ENCODE results near the gene DNAJC1. TPM values are rescaled to one million over a fixed set of nuclear protein-coding genes. Genes with fewer than 3 reads are reported as not detected.

The DNAJC1 gene, protein sequence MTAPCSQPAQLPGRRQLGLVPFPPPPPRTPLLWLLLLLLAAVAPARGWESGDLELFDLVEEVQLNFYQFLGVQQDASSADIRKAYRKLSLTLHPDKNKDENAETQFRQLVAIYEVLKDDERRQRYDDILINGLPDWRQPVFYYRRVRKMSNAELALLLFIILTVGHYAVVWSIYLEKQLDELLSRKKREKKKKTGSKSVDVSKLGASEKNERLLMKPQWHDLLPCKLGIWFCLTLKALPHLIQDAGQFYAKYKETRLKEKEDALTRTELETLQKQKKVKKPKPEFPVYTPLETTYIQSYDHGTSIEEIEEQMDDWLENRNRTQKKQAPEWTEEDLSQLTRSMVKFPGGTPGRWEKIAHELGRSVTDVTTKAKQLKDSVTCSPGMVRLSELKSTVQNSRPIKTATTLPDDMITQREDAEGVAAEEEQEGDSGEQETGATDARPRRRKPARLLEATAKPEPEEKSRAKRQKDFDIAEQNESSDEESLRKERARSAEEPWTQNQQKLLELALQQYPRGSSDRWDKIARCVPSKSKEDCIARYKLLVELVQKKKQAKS
- total RNA-seq (19.7 and 22.5 TPM in 2 replicates), polyA plus RNA-seq (11.2 and 11.6 TPM in 2 replicates), polyA minus RNA-seq (18.3 and 25.6 TPM in 2 replicates), Bru-seq, nascent RNA (percentile 72 among the genes with signal in this experiment), BruChase-seq, experiment 1, labeled RNA remaining after a 6-hour chase (percentile 54 among the genes with signal in this experiment), BruChase-seq, experiment 2, labeled RNA remaining after a 2-hour chase (percentile 58 among the genes with signal in this experiment)
- 13.2 and 15.5 TPM in 2 replicates for polyA plus RNA-seq (2011; cell fraction: cytosol; rRNA removed)
- polyA plus RNA-seq (2011; cell fraction: nucleus; rRNA removed) = 7.9 and 12.3 TPM in 2 replicates
- 22.6 and 24.0 TPM in 2 replicates for polyA plus RNA-seq (2012)
- 14.7 TPM for polyA minus RNA-seq (2011; cell fraction: cytosol; rRNA and poly(A)+ RNA removed)
- 15.3 and 21.4 TPM in 2 replicates for polyA minus RNA-seq (2011; cell fraction: nucleus; rRNA and poly(A)+ RNA removed)
- long read RNA-seq, transcript DNAJC1-202 (12 exons, 2,106 nt) = major isoform, 43 of 51 reads
- long read RNA-seq, partial matches to known transcripts = 5 of 51 reads
- long read RNA-seq, other reads (novel, unspliced or antisense) = 3 of 51 reads

DNA sequence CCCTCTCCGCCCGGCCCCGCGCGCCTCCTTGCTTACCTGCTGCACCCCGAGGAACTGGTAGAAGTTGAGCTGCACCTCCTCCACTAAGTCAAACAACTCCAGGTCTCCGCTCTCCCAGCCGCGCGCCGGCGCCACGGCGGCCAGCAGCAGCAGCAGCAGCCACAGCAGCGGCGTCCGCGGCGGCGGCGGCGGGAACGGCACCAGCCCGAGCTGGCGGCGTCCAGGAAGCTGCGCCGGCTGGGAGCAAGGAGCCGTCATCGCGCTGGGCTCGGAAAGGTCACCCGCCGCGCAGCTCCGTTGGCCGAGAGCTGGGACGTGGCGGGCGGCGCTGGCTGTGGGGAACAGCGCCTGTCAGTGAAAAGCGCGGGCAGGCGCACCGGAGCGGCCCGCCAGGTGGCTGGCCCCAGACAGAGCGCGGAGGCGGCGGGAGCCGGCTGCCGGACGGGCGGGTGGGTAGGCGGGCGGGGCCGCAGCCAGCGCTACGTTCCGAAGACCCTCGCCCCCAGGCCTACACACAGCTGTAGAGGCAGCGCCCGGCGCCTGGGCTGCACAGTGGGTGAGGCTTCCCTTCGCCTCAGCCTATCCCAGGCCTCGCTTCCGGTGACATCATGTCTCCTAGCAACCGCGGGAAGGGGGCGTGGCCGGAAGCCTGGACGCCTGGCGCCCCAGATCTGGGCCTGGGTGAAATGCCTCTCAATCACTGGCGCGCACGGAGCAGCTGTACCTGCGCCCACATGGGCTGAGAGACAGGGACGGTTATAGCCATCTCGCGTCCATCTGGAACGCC lies at the start of gene DNAJC1:
Gene DNAJC1 (minus strand): TSS at position 554 of the 787 bp plus-strand sequence. CDS start 296 bp downstream, at position 258.
- FAIRE-seq (peak; percentile 82), DNase-seq (ENCODE audit: low read depth, low spot score) (peak; percentile 95)
- TF ChIP-seq POLR2A (IDR thresholded peaks at IDR 0.05; ENCODE audit: low read depth, low read length) (peak; percentile 80), JUN (IDR thresholded peaks at IDR 0.05; ENCODE audit: borderline replicate concordance, insufficient read depth, insufficient read length, low read depth) (no peak), FOS (IDR thresholded peaks at IDR 0.05; ENCODE audit: borderline replicate concordance, insufficient read depth, low read length) (no peak), EZH2 (IDR thresholded peaks at IDR 0.05; ENCODE audit: borderline replicate concordance, low read depth, low read length, severe bottlenecking) (no peak), MAX (IDR thresholded peaks at IDR 0.05; ENCODE audit: insufficient read depth, insufficient read length) (no peak), POLR2AphosphoS5 (IDR thresholded peaks at IDR 0.05; ENCODE audit: insufficient read depth, low read depth, low read length) (peak; percentile 85), MYC (IDR thresholded peaks at IDR 0.05; ENCODE audit: low read depth, low read length) (no peak), GATA2 (IDR thresholded peaks at IDR 0.05; ENCODE audit: insufficient read depth, insufficient read length, low read depth, low read length) (peak; percentile 25)
- TF ChIP-seq, protein P1, sequence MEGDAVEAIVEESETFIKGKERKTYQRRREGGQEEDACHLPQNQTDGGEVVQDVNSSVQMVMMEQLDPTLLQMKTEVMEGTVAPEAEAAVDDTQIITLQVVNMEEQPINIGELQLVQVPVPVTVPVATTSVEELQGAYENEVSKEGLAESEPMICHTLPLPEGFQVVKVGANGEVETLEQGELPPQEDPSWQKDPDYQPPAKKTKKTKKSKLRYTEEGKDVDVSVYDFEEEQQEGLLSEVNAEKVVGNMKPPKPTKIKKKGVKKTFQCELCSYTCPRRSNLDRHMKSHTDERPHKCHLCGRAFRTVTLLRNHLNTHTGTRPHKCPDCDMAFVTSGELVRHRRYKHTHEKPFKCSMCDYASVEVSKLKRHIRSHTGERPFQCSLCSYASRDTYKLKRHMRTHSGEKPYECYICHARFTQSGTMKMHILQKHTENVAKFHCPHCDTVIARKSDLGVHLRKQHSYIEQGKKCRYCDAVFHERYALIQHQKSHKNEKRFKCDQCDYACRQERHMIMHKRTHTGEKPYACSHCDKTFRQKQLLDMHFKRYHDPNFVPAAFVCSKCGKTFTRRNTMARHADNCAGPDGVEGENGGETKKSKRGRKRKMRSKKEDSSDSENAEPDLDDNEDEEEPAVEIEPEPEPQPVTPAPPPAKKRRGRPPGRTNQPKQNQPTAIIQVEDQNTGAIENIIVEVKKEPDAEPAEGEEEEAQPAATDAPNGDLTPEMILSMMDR (IDR thresholded peaks at IDR 0.05; ENCODE audit: extremely low read depth in 1 of 2, insufficient read depth in 1 of 2, low read depth in 1 of 2, low read length in 2 of 2) = no peak
- Histone ChIP-seq H3K27ac (ENCODE audit: insufficient read depth, low read depth, low read length) (peak within 1 kb of the TSS; percentile 86), H3K4me2 (ENCODE audit: insufficient read depth, low read length) (peak within 1 kb of the TSS; percentile 92), H2AFZ (ENCODE audit: low read depth, low read length) (peak within 1 kb of the TSS; percentile 97), H3K9me1 (replicated peaks; ENCODE audit: control insufficient read depth, extremely low read depth, insufficient read depth, low read length) (no peaks in the 10 kb centered on the region), H3K9me3 (replicated peaks; ENCODE audit: control insufficient read depth, insufficient read depth, low read length) (no peaks in the 10 kb centered on the region), H4K20me1 (replicated peaks; ENCODE audit: control insufficient read depth, extremely low read depth, insufficient read depth, low read length) (no peaks in the 10 kb centered on the region), H3K9ac (replicated peaks; ENCODE audit: extremely low read depth, insufficient read depth, low read length) (peak within 1 kb of the TSS; percentile 93), H3K36me3 (ENCODE audit: control insufficient read depth in 2 of 2, extremely low read depth in 1 of 2, insufficient read depth in 2 of 2, low read length in 2 of 2) (no peaks in the 10 kb centered on the region), H3K4me3 (replicated peaks in 1 of 3; ENCODE audit: insufficient read depth in 1 of 3, low read depth in 1 of 3, low read length in 3 of 3) (peak within 1 kb of the TSS; percentile 47 to 93 (median 86)), H3K79me2 (ENCODE audit: control insufficient read depth, insufficient read depth, low read length) (peaks cover 21% of the 10 kb centered on the region), H3K27me3 (ENCODE audit: control insufficient read depth in 2 of 2, insufficient read depth in 2 of 2, low read length in 2 of 2) (peaks cover 3 to 27% of the 10 kb centered on the region in 2 experiments), H3K4me1 (ENCODE audit: control insufficient read depth, extremely low read depth, insufficient read depth, low read length) (peaks cover 10% of the 10 kb centered on the region)
- POLR2A ChIA-PET = interaction anchor here (0.6 to 1.5 kb wide), 3 partner anchors 24 to 430 kb away, joined by 3 to 5 read pairs (median 3); partner anchors contain the start of gene COMMD3
- dilution Hi-C loops (cut with MboI; ENCODE audit: extremely low pct_ligation_motif_present, low sequenced_read_pairs) (no loop called here), intact Hi-C loops (cut with micrococcal nuclease) (loop anchor here (1.0 to 5.0 kb wide), 9 partner anchors 226 to 985 kb away; partner anchors contain the start of gene PIP4K2A)
- BruUV-seq (replicated peaks) = no TSS peak
- CTCF ChIA-PET = interaction anchor here (0.8 to 3.0 kb wide), 15 partner anchors 9 to 986 kb away, joined by 3 to 20 read pairs (median 4); partner anchors contain the start of gene COMMD3

Data from endothelial cell of umbilical vein (primary cell).